Sigmoid colon (tissue), 4 donors: ENCODE data around the gene PRKG2.

ENCODE experiments used
- CTCF ChIP-seq, 4 experiments: fragments of 450-650 bp in 3 of 4; fragments of 200-600 bp in 1 of 4; IDR thresholded peaks; one replicate each; pipeline ENCODE4 v1.5.1; 2016 to 2019; ENCODE audit warnings: antibody characterized with exemption in 4 of 4, mild to moderate bottlenecking in 3 of 4, moderate library complexity in 2 of 4
- POLR2A ChIP-seq, 2 donors: fragments of 450-650 bp; IDR thresholded peaks; one replicate each; pipeline ENCODE4 v1.6.1; 2016; ENCODE audit warnings: antibody characterized with exemption in 2 of 2, mild to moderate bottlenecking in 2 of 2, moderate library complexity in 2 of 2
- POLR2AphosphoS5 ChIP-seq, 4 donors: sonication (generic); formaldehyde crosslinking; IDR thresholded peaks; one replicate each; pipeline ENCODE4 v1.6.1; 2017; ENCODE audit warnings: antibody characterized with exemption in 4 of 4

DNA sequence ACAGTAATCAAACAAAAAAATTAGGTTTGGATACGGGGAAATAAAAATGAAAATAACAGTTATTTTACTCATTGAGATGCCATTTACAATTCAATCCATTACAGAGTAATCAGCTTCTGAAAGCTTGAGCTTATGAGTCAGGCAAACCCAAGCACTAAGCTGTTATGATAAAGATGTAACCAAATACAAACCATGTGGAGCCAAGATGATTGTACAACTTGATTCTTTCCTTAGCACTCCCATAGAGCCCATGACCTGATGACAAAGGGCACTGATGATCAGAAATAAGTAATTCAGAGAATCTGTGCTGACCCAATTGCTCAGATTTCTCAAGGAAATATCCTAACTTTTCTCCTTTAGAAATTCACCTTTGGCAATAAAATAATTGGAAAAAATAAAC is 40.5 kb upstream of the PRKG2 start:
- TF ChIP-seq CTCF (IDR thresholded peaks at IDR 0.05): no peak
- no peak for TF ChIP-seq POLR2A (IDR thresholded peaks at IDR 0.05)
- TF ChIP-seq POLR2AphosphoS5 (IDR thresholded peaks at IDR 0.05): no peak
